NB4 (cell line): ENCODE measurements around the gene LRMDA.

Experiments used
- CTCF ChIP-seq: IDR thresholded peaks from one replicate; pipeline ENCODE4 v1.5.1; 2012; ENCODE audit warnings: low read depth, low read length
- MYC ChIP-seq: IDR thresholded peaks from 2 replicates; pipeline ENCODE4 v1.6.1; 2011; ENCODE audit warnings: low read depth, low read length
- POLR2A ChIP-seq: IDR thresholded peaks from 2 replicates; pipeline ENCODE4 v1.6.1; 2011; ENCODE audit warnings: mild to moderate bottlenecking; ENCODE audit not compliant: insufficient read length; ENCODE audit errors: extremely low read depth
- TF ChIP-seq, protein P1 (sequence below): IDR thresholded peaks from 2 replicates; pipeline ENCODE4 v1.6.1; 2011; ENCODE audit warnings: low read depth, low read length

GRCh38 chr10:75922435-75922834, 491.0 kb downstream of the LRMDA start:
- peak; percentile 9 for TF ChIP-seq CTCF
- TF ChIP-seq POLR2A = no peak
- TF ChIP-seq, protein P1, sequence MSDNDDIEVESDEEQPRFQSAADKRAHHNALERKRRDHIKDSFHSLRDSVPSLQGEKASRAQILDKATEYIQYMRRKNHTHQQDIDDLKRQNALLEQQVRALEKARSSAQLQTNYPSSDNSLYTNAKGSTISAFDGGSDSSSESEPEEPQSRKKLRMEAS = no peak
- TF ChIP-seq MYC = no peak
